HepG2 (cell line): ENCODE measurements around the gene RPSA. TPM values are rescaled to one million over a fixed set of nuclear protein-coding genes. Genes with fewer than 3 reads are reported as not detected.

Experiments
- LBX2 ChIP-seq: sonication (generic); formaldehyde crosslinking; IDR thresholded peaks from 2 replicates; pipeline ENCODE4 v1.5.0; 2020; ENCODE audit warnings: missing genetic modification reagents, mild to moderate bottlenecking, borderline replicate concordance
- LCORL ChIP-seq, 2 experiments: fragments of 450-650 bp in 1 of 2; sonication (generic) in 1 of 2; formaldehyde crosslinking in 1 of 2; IDR thresholded peaks; 2 replicates each; pipeline versions ENCODE4 v1.5.0 to v1.6.1; 2017 to 2020; ENCODE audit warnings: antibody characterized with exemption in 1 of 2, missing genetic modification reagents in 1 of 2
- polyA plus RNA-seq, 8 experiments: library from polyadenylated mRNA; depleted of rRNA in 3 of 8; stranded (reverse) in 7 of 8; unstranded in 1 of 8; fragments of >200 nt; fragmentation: Illumina TruSeq in 4 of 8; extraction: Trizol in 4 of 8; gene quantifications; 2 replicates each; pipeline versions ENCODE4 v1.2.1 to v1.2.3, GENCODE V29; 2011 to 2016; ENCODE audit warnings: low read depth in 4 of 8, missing spikeins in 1 of 8, mixed read lengths in 1 of 8; ENCODE audit not compliant: insufficient read depth in 1 of 8
- total RNA-seq, 5 experiments: library from RNA; depleted of rRNA; stranded (reverse); fragments of >200 nt; fragmentation: Illumina TruSeq; extraction: Trizol; gene quantifications; 2 replicates each; pipeline ENCODE4 v1.2.3, GENCODE V29; 2016; ENCODE audit warnings: low read depth in 1 of 5
- TF ChIP-seq, protein P1 (sequence below): sonication (generic); formaldehyde crosslinking; IDR thresholded peaks from 2 replicates; pipeline ENCODE4 v1.4.0; 2020; ENCODE audit warnings: mild to moderate bottlenecking, missing genetic modification reagents
- TF ChIP-seq, protein P2 (sequence below): sonication (generic); formaldehyde crosslinking; IDR thresholded peaks from 2 replicates; pipeline ENCODE4 v1.4.0; 2020; ENCODE audit warnings: missing genetic modification reagents
- TF ChIP-seq, protein P3 (sequence below): sonication (generic); formaldehyde crosslinking; IDR thresholded peaks from 2 replicates; pipeline ENCODE4 v1.4.0; 2020; ENCODE audit warnings: low read depth, mild to moderate bottlenecking, missing genetic modification reagents

Gene RPSA
- total and polyA plus RNA-seq, 2 of the 13 experiments (the other 11 are each of a cell fraction or from before 2014, with no cell fraction given), result 1,683 to 3,226 TPM

DNA sequence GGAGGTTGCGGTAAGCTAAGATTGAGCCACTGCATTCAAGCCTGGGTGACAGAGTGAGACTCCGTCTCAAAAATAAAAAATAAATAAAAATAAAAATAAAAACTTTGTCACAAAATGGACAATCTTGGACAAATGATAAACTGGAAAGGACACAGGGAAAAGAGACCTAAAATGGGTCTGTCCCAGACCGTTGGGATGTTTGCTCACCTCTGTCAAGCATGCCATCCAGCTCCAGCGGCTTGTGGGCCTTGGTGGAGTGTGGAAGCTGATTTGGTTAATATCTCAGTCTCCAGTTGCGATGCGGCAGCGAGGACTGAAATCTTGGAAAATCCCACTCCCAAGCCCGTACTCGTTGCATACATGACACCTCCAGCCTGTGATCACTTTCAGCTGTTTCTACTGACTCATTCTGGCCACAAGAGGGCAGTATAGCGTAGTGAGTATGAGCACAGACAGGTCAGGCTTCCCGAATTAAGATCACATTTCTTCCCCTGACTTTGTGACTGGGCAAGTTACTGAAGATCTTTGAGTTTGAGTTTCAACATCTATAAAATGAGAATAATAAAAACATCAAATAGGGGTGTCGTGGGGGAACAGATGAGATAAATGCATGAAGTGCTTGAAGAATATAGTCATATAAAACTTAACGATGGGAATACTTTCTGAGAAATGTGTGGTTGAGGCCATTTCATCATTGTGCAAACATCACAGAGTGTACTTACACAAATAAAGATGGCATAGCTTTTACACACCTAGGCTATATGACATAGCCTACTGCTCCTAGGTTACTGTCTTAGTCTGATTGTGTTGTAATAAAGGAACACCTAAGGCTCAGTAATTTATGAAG, 41.3 kb downstream of the RPSA start (continued):
- TF ChIP-seq, protein P1, sequence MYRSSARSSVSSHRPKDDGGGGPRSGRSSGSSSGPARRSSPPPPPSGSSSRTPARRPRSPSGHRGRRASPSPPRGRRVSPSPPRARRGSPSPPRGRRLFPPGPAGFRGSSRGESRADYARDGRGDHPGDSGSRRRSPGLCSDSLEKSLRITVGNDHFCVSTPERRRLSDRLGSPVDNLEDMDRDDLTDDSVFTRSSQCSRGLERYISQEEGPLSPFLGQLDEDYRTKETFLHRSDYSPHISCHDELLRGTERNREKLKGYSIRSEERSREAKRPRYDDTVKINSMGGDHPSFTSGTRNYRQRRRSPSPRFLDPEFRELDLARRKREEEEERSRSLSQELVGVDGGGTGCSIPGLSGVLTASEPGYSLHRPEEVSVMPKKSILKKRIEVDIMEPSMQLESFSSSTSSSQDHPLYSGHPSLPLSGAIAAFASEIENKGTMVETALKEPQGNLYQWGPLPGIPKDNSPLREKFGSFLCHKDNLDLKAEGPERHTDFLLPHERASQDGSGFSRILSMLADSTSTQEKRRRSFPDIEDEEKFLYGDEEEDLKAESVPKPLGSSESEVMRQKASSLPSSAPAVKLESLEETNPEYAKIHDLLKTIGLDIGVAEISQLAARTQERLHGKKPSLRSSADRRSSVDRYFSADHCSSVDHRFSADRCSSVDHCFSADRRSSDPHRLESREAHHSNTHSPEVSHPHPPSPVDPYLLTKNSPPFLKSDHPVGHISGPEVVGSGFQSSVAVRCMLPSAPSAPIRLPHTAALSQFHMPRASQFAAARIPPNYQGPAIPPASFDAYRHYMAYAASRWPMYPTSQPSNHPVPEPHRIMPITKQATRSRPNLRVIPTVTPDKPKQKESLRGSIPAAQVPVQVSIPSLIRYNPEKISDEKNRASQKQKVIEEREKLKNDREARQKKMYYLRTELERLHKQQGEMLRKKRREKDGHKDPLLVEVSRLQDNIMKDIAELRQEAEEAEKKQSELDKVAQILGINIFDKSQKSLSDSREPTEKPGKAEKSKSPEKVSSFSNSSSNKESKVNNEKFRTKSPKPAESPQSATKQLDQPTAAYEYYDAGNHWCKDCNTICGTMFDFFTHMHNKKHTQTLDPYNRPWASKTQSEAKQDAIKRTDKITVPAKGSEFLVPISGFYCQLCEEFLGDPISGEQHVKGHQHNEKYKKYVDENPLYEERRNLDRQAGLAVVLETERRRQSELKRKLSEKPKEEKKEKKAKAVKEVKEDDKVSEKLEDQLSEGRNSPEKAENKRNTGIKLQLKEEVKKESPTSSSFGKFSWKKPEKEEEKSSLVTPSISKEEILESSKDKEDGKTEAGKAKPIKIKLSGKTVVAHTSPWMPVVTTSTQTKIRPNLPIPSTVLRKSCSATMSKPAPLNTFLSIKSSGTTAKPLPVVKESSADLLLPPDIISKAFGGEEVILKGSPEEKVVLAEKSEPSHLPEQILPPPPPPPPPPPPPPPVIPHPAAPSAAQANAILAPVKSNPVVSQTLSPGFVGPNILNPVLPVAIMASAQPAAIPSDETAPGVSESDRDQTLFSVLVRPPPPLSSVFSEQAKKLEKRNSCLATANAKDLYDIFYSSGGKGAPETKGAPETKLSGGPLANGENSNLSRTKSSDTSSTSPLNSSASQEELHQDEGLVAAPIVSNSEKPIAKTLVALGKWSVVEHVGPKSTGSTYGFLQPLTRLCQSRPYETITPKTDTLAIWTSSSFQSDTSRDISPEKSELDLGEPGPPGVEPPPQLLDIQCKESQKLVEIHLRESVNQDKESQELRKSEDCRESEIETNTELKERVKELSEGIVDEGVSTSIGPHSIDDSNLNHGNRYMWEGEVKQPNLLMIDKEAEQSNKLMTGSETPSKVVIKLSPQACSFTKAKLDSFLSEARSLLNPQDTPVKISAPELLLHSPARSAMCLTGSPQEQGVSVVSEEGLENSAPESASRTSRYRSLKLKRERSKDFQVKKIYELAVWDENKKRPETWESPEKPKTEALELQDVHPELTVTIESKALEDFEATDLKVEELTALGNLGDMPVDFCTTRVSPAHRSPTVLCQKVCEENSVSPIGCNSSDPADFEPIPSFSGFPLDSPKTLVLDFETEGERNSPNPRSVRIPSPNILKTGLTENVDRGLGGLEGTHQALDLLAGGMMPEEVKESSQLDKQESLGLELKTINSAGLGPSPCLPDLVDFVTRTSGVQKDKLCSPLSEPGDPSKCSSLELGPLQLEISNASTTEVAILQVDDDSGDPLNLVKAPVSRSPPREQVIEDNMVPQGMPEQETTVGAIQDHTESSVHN, result no peak
- TF ChIP-seq, protein P2, sequence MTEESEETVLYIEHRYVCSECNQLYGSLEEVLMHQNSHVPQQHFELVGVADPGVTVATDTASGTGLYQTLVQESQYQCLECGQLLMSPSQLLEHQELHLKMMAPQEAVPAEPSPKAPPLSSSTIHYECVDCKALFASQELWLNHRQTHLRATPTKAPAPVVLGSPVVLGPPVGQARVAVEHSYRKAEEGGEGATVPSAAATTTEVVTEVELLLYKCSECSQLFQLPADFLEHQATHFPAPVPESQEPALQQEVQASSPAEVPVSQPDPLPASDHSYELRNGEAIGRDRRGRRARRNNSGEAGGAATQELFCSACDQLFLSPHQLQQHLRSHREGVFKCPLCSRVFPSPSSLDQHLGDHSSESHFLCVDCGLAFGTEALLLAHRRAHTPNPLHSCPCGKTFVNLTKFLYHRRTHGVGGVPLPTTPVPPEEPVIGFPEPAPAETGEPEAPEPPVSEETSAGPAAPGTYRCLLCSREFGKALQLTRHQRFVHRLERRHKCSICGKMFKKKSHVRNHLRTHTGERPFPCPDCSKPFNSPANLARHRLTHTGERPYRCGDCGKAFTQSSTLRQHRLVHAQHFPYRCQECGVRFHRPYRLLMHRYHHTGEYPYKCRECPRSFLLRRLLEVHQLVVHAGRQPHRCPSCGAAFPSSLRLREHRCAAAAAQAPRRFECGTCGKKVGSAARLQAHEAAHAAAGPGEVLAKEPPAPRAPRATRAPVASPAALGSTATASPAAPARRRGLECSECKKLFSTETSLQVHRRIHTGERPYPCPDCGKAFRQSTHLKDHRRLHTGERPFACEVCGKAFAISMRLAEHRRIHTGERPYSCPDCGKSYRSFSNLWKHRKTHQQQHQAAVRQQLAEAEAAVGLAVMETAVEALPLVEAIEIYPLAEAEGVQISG (CRISPR knock-in tag), result no peak
- TF ChIP-seq LBX2 (CRISPR knock-in tag), result no peak
- TF ChIP-seq, protein P3, sequence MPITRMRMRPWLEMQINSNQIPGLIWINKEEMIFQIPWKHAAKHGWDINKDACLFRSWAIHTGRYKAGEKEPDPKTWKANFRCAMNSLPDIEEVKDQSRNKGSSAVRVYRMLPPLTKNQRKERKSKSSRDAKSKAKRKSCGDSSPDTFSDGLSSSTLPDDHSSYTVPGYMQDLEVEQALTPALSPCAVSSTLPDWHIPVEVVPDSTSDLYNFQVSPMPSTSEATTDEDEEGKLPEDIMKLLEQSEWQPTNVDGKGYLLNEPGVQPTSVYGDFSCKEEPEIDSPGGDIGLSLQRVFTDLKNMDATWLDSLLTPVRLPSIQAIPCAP (CRISPR knock-in tag), result no peak
- no peak for TF ChIP-seq LCORL (IDR thresholded peaks at IDR 0.05)
- TF ChIP-seq LCORL (CRISPR knock-in tag; IDR thresholded peaks at IDR 0.05), result no peak
- TF ChIP-seq, all 625 proteins: peak for 11
